Stimulated activated CD8-positive, alpha-beta memory T cell treated with anti-CD3 and anti-CD28 coated beads, Interleukin-4, amount 100 ng/mL, for 1 hour (primary cell): Measurements from ENCODE around the gene PRRT1B.

ENCODE experiments used
- DNase-seq, 2 donors: peaks; one replicate each; pipeline ENCODE4 v3.0.0-alpha.2; 2020; ENCODE audit warnings: low read depth in 2 of 2, low spot score in 1 of 2

PRRT1B gene

DNA sequence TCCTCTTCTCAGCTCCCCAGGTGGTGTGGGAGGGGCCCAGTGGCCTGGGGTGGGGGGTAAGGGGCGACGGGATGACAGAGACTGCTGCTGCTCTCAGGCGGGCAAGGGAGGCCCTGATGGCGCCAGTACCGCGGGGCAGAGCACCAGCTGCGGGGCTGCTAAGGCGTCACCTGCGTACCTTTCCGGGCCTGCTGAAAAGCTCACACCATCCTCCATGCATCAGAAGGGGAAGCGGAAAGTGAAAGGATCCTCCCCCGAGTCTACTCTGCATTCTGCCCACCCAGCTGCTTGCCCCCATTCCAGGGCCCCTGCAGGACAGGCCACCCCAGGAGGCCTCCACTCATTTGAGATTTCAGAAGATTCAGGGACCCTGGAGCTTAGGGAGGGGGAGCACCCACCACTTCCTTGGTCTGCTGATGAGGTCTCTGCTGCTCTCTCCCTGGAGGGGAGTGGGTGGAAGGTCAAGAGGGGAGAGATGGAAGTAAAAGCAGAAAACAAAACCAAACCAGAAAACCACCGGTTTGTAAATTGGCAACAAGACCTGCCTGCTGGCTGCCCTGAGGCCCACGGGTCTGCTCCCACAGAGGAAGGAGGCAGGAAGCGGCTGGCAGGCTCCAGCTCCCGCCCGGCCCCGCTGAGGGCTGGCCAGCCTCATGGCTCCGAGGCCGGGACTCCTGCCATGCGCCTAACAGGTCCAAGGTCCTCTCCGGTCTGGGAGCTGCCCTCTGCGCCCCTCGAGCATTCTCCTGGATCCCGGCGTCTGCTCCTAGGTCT is 33.6 kb downstream of the PRRT1B start:
- DNase-seq, result no peak

DNA sequence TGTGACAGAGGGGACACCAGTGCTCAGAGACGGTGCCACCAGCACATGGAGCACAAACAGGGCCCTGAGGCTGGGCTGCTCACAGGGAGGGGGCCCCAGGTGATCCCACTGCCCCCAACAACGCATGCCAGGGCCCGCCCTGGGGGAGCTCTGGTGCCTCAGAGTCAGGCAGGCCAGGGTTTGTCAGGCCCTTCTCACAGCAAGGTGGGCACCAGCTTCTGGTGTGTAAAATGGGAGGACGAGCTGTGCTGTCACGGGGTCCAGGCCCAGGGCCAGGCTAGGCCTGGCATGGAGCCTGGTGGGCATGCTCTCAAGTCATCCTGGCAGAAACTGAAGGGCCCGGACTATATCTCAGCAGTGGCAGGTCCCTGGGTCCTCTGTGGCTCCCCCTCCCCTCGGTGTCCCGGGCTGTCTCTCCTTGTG is 34.5 kb downstream of the PRRT1B start:
- DNase-seq, result no peak

DNA sequence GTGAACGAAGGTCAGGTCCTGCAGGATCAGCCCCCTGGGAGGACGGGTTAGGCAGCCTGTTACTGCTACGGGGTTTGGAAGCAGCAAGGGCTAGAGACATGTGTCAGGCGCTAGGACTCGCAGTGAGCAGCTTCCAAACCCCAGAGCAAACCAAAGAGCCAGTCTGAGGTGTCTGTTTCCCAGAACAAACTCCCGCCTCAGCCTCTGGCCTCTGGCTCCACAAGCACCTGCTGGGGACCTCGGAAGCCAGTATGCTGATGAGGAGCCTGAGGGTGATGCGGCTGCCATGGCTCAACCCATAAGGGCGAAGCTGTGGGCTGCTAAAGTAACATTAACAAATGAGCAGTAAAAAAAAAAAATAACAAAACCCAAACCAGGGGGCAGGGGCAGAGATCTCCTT is 35.0 kb downstream of the PRRT1B start:
- DNase-seq, result no peak

DNA sequence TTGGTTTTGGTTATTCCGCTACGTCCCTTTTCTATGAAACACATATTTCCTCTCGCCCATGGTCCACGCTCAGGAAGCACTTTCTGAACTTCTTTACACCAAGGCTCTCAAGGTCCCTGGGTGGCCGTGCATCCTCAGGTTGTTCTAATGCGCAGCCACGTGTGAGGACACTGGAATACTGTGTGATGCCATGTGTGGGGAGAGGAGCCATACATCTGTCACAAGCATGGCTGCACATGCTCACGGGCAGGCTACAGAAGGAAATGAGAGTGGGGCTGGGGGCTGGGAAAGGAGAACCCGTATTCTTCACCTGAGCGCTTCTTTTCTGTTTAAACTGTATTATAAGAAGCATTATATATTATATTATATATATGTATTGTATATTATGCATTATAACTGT is 36.7 kb downstream of the PRRT1B start:
- no peak for DNase-seq

DNA sequence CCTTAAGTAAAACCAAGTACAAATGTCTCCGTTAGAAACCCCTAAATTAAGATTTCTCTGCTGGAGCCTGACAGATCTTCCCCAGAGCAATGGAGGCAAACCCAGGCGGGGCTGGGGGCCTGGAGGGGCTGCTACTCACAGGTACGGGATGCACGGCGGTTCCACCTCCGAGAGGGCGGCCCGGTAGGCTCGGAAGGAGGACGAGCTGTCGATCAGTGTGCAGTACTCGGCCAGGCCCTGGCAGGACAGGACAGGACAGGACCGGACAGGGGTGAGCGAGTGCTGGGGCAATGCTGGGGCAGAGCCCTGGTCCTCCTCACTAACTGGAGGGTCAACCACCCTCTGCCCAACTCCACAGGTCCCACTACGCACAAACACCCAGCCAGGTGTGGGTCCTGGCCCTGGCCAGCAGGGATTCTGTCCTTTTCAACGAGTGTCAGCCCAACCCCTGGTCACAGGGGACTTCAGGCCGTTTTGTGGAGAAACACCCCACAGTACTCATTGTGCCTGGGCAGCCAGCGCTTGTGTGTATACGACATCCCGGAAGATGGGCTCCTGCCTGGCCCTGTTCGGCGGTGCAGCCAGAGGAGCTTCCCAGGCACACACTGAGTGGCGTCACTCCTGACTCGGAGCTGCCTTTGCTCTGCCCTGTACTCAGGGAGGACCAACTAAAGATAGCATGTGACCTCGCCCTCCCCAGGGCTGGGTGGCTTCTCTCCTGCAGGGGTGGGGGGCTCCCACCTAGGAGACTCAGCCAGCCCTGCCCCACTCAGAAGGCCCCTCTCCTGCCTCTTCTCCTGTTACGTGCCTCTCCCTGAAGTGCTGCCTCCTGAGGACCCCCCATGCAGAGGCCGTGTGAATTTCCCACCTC is 37.4 kb downstream of the PRRT1B start:
- DNase-seq, result no peak

DNA sequence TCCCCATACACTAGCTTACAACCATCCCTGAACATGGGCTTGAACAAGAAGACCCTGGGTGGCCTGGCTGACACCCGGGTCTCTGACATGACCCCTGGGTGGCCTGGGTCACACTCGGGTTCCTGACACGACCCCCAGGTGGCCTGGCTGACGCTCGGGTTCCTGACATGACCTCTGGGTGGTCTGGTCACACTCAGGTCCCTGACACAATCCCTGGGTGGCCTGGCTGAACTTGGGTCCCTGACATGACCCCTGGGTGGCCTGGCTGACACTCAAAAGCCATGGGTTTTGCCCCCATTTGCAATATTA is 38.0 kb downstream of the PRRT1B start:
- no peak for DNase-seq

DNA sequence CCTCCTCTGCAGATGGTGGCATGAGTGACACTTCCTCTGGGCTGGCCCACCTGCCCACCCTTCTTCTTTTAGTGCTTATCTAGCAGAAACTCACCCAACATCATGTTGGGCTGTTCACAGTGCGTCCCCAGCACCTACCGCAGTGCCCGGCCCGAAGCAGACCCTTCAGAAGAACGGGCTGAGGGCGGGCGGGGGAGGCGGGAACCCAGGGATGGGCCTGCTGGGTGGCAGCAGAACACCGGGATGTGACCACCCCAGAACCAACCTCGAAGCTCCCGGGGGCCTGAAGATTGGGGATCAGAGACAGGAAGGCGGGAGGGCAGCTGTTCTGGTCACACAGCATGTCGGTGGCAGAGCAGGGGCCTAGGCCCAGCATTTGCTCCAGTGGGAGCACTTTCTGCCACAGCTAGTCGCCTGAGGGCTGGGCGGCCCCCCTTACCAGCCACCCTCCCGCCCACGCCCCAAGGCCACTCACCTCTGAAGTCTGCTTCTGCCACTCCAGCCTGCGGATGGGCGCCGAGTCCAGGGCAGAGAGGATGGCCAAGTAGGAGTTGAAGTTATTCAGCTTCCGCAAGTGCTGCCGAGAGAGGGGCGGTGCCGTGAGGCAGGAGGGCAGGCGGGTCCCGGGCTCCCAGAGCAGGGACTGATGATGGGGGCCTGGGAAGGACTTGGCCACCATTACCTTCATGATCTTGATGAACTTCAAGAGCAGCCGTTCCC is 38.7 kb downstream of the PRRT1B start:
- no peak for DNase-seq

DNA sequence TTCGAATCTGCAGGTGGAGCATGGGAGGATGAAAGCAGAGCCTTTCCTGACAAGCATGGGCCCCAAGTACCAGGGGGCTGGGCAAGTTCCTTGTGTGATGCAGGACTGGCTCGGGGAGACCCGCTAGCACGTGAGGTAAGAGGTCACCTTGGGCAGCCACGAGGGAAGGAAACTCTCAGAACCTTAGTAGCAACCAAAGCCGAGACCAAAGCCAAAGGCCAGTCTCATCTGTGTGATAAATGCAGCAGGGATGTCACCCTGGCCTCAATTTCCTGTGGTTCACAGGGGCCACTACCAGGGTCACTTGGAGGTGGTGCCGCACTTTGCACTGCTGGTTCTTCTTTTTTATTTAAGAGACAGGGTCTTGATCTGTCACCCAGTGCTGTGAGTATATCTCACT is 39.5 kb downstream of the PRRT1B start:
- DNase-seq, result no peak

DNA sequence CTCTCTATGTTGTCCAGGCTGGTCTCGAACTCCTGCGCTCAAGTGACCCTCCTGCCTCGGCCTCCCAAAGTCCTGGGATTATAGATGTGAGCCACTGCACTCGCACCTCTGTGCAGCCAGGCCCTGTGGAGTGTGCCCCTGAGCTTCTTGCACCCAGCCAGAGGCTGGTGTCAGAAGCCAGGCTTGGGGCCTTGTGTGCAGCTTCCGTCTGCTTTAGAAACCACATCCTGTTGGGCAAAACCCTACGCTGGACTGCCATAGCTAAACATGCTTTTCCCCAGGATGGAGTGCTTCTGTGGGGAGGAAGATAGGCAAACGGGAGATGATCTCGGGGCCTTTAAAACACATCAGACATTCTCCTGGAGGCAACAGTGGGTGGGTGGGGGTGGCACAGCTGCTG is 40.1 kb downstream of the PRRT1B start:
- DNase-seq, result peak; percentile 13 to 14

DNA sequence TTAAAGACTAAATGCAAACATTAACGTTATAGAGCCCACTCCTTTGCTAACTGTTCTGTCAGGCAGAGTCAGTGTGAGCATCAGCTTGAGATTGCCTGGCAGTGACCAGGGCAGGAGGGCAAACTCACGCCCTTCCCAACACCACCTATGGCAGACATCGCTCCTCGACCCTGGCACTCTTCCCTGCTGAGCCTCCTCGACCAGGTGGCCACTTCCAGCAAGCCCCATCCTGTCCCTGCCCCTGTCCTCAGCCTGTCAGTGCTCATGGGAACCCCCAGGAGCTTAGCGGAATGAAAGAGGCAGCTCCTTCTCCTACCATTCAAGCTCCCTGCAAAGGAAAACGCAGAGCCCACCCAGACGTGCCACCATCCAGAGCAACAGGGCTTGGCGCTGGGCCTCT is 42.0 kb downstream of the PRRT1B start:
- no peak for DNase-seq

DNA sequence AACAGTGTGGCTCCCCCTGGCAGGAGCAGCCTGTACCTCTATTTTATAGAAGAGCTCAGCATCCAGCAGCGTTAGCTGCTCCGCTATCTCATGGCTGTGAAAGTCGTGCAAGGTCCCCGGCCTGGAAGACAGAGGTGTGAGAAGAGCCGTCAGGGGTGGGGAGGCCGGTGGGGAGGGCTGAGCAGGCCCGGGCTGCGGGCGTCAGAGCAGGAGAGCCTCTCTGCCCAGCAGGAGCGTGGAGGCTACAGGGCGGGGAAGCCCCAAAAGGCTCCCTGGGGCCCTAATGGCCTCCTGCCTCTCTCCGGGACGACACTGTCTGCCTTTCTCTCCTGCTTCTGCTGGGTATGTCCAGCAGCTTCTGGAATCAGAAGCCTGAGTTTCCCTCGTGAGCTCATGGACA is 42.6 kb downstream of the PRRT1B start:
- no peak for DNase-seq

DNA sequence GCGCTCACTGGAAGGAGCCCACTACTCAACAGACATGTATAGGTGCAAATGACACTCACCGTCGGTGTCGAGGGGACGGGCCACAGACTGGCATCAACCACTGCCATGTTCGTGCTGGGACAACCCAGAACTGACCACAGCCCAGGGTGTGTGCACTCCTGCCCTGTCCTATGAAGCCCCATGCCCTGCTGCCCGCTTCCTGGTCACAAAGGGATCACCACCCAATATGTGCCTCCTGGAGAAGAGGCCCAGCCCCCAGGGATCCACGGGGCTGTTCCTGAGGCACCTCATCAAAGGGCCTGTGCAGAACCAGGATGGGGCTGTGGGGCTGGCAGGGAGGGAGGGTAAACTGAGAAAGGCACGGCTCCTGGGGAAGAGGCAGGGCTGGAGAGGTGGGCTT is 43.1 kb downstream of the PRRT1B start:
- DNase-seq, result no peak

DNA sequence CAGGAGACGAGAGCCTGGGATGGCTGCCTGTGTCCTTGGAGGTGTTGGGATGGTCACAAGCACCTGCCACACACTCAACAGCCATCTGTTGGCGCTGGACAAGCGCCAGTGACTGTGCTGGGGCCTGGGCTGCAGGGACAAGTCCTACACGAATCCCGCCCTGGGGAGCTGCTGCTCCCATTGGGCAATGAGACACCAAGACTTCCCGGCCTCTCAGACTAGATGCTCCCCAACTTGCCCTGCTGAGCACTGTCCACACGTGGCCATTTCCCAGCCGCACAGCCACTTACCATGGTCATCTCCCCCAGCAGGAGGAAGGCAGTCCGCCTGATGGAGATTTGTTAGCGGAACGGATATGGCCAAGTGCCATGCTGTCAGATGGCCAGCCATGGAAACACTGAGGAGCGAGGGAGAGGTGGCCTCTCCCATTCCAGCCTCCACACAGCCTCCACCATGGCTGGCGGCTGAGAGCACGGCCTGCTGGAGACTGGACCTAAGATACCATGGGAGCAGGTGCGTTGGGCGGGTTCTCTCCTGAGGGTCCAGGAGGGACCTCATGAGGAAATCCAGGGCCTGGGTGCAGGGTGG is 43.9 kb downstream of the PRRT1B start:
- no peak for DNase-seq

DNA sequence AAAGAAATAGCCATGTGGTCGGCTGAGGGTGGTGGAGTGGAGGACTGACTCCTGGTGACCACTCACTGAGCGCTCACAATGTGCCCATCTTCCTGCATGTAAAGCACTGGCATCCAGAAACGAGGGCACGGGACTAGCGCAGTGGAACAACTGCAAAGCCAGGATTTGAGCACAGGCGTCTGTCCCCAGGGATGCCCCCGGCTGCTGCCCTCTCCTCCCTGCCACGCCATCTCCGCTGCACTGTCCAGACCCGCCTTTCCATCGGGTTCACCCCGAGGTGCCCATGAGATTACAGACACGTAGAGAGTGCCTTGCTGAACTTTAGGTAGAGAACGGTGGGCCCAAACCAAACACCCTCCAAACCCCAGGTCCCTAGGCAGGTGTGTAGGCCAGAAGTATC is 44.7 kb downstream of the PRRT1B start:
- DNase-seq, result no peak

DNA sequence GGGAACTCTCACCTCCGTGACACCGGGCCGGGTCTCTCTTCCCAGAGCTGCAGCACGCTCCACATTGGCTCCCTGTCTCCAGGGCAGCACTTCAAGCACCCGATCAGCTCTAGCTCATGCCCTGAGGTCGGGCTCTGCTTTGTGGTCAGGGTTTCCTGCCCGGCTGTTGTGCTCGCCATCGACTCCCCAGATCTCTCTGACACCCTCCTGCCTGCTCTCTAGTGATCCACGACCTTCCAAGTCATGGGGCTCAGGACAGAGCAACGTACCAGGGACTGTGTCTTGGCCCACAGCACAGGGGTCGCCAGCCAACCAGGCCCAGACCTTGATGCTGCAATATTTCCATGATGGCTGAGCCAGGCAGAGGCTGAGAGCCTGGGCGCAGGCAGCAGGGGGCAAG is 45.1 kb downstream of the PRRT1B start:
- DNase-seq, result no peak

DNA sequence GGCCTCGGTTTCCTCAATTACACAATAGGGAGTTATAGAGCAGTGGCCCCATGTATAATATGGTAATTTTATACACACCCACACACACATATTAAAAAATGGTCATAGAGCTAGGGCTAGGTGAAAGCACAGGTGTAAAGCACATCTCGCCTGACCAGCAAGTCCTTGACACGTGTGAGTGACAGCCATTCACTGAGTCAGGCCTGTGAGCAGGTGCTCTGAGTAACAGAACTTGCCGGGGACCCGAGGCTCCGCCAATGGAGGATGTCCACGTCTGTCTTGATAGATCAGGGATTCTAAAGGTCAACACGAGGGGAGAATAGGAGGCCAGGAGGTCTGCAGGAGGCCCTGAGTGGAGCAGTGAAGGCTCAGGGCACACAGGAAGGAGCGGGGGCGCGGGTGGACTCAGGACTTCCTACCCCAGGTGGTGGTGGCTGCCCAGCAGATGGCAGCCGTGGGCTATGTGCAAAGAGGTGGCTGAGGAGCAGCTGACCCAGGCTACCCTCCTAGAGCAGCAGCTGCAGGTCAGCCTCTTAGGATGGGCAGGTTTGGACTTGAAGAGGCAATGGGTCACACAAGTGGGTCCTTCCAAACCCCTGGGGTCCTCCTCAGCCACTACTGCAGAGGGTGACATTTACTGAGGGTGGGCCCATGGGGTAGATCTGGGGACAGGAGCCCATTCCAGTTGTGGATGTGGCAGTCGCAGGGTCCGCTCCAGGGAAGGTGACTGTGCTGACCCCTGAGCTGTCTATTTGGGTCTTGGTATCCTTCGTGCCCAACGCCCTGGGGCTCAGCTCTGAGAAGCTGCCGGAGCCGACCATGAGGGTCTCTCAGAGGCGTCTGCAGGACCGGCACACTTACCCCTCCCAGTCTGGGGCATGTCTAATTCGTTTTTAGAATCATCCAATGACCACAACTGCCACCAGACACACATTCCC is 45.9 kb downstream of the PRRT1B start:
- peak; percentile 26 to 57 for DNase-seq

DNA sequence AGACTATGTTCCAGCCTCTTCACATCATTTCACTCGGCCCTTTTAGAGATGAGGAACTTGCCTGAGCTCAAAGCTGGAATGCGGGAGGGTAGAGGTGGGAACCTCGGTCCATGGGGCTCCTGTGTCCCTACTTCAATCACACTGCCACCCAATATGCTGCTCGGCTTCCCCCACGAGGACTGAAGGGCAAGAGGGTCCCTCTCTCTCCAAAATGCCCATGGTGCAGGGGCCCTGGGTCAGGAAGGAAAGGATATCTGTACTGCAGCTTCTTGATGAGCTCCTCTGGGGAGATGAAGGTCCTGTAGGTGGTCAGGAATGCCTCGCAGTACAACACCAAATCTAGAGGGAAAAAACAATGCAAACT is 46.5 kb downstream of the PRRT1B start:
- DNase-seq, result no peak

DNA sequence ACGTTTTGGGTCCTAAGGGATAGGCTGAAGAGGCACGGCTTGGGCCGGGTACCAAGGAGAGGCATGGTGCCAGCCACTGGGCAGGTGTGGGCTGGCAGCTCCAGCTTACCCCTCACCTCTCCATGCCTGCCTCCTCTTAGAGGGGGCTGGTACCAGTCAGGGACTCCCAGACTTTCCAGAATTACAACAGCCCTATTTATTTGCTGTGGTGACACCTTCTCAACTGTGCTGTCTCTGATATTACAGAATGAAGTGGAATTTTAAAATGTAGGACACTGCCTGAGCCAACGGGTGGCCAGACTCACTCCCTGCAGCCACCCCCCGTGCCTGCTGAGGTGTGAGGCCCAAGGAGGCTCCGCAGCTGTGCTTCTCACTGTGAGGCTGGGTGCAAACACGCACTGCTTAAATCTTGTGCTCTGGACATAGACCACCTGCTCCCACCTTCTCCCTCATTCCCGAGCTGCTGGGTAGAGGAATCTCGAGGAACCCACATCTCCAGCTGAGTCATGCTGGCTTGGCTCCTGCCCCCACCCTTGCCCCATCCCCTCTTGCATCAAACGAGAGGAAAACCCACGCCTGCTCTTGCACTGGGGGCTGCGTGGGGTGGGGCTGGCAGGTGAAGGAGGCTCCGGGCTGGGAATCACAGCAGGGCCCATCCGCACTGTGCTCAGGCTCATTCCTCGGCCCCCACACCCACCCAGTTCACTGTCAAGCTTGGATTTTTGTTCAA is 47.9 kb downstream of the PRRT1B start:
- DNase-seq, result no peak

DNA sequence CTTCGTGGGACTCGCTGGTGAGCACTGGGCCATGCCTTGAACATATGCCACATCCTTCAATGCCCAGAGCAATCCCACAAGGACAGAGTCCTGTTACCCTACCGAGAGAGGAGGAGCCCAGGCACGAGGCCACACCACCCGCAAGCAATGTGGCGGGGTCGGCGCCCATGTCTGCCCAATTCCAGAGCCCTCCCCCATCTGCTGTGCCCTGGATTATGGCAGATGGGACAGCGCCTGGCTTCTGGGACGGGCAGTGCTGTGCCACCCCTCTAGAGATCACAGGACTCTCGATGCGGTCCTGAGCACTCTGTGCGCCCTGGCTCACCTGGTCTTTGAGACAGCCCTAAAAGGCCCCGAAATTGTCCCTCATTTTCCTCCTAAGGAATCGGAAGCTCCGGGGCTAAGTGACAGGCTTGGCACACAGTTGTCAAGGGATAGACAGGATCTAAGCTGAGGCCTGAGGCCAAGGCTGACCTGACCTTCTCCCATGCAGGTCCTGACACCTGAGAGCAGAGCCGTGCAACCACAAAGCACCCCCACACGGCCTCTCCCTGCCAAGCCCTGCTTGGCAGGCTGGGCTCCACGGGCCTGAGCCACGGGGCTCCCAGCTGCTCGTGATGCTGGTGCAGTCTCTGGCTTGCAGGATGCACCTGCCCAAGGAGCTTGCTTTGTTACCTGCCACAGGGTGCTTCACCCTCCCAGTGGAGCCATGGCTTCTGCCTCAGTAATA is 48.8 kb downstream of the PRRT1B start:
- DNase-seq, result no peak
